Panc1 (cell line): ENCODE results near the gene SH2D6.

Source experiments
- REST ChIP-seq, 2 experiments: IDR thresholded peaks; 2 replicates each; pipeline ENCODE4 v1.6.1; 2011 to 2012; ENCODE audit warnings: low read depth in 2 of 2, control low read depth in 1 of 2, low read length in 1 of 2, mild to moderate bottlenecking in 1 of 2, moderate library complexity in 1 of 2; ENCODE audit not compliant: insufficient read depth in 1 of 2
- SIN3A ChIP-seq: IDR thresholded peaks from 2 replicates; pipeline ENCODE4 v1.6.1; 2012; ENCODE audit warnings: low read depth, mild to moderate bottlenecking, low read length, moderate library complexity, borderline replicate concordance; ENCODE audit not compliant: insufficient read depth
- TCF7L2 ChIP-seq: IDR thresholded peaks from 2 replicates; pipeline ENCODE4 v1.6.1; 2011; ENCODE audit warnings: mild to moderate bottlenecking, low read depth, low read length, inconsistent platforms
- TF ChIP-seq, protein P1 (sequence below): fragments of 450-650 bp; IDR thresholded peaks from 2 replicates; pipeline ENCODE4 v1.5.1; 2017; ENCODE audit warnings: mild to moderate bottlenecking

DNA sequence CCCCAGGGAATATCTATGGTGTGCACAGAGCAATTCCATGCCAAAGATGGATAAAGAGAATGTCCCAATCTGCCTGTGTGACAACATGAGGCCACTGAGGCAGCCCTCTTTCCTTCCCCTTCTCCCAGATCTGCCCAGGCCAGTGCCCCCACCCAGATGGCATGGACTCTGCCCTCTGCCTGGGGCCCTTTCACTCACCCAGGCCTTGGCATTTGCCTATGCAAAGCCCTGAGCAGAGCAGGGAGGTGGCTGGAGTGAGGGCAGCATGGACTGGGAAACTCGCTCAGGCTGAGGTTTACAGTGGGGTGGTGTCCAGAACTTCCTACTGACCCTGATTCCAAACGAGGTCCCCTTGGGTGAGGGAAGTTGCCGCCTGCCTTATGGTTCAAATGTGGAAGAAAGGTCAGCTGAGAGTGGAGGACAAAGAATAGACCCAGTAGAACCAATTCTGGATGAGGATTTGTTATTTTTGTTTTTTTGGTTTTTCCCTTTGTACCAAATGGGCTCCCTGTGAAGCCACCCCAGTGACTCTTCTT, 8.9 kb downstream of the SH2D6 start:
- TF ChIP-seq REST (IDR thresholded peaks at IDR 0.05; ENCODE audit: insufficient read depth in 1 of 2, low read depth in 2 of 2, low read length in 1 of 2): no peak
- no peak for TF ChIP-seq SIN3A
- TF ChIP-seq, protein P1, sequence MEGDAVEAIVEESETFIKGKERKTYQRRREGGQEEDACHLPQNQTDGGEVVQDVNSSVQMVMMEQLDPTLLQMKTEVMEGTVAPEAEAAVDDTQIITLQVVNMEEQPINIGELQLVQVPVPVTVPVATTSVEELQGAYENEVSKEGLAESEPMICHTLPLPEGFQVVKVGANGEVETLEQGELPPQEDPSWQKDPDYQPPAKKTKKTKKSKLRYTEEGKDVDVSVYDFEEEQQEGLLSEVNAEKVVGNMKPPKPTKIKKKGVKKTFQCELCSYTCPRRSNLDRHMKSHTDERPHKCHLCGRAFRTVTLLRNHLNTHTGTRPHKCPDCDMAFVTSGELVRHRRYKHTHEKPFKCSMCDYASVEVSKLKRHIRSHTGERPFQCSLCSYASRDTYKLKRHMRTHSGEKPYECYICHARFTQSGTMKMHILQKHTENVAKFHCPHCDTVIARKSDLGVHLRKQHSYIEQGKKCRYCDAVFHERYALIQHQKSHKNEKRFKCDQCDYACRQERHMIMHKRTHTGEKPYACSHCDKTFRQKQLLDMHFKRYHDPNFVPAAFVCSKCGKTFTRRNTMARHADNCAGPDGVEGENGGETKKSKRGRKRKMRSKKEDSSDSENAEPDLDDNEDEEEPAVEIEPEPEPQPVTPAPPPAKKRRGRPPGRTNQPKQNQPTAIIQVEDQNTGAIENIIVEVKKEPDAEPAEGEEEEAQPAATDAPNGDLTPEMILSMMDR: no peak
- no peak for TF ChIP-seq TCF7L2
